ENCODE results near the gene CYB5D1.

DNA sequence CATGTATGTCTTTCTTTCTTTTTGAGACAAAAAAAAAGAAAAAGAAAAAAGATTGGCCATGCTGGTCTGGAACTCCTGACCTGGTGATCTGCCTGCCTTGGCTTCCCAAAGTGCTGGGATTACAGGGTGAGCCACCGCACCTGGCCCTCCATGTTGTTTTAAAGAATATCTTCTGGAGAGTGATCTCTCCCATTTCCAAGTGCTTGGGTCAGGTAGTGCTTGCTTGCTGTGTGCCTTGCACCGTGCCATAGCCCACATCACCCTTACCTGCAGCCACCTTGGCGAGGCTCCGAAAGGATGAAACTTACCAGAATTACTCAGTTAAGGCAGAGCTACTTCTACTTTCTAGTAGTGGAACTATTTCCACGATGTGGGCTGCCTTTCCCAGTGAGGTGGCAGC is 42.8 kb upstream of the CYB5D1 start:
- TF ChIP-seq, protein P1, sequence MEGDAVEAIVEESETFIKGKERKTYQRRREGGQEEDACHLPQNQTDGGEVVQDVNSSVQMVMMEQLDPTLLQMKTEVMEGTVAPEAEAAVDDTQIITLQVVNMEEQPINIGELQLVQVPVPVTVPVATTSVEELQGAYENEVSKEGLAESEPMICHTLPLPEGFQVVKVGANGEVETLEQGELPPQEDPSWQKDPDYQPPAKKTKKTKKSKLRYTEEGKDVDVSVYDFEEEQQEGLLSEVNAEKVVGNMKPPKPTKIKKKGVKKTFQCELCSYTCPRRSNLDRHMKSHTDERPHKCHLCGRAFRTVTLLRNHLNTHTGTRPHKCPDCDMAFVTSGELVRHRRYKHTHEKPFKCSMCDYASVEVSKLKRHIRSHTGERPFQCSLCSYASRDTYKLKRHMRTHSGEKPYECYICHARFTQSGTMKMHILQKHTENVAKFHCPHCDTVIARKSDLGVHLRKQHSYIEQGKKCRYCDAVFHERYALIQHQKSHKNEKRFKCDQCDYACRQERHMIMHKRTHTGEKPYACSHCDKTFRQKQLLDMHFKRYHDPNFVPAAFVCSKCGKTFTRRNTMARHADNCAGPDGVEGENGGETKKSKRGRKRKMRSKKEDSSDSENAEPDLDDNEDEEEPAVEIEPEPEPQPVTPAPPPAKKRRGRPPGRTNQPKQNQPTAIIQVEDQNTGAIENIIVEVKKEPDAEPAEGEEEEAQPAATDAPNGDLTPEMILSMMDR (conservative IDR thresholded peaks at IDR 0.05; ENCODE audit: low read length) = no peak
- no peak for TF ChIP-seq EZH2phosphoT487 (IDR thresholded peaks at IDR 0.05; ENCODE audit: borderline replicate concordance, low read depth, low read length)

Data from OCI-LY7 (cell line).